GM18511 (cell line): ENCODE measurements around the gene REG4.
"Not testable (repeated sequence)": the region's sequence is repeated elsewhere in the genome, so short reads cannot be mapped to it uniquely, and the experiment has no call there.

Source experiments
- ATAC-seq: cut with Tn5 transposase; IDR thresholded peaks from one replicate; pipeline ENCODE4 v1.9.1; 2021; ENCODE audit warnings: mild to moderate bottlenecking, moderate library complexity; ENCODE audit not compliant: unreplicated experiment

REG4 gene

GRCh38 chr1:119811387-119811786, at the start of gene REG4:
TSS of gene REG4 (minus strand) at chr1:119811460. CDS start at chr1:119808769, 2,691 bp downstream.
- ATAC-seq: no peak

DNA sequence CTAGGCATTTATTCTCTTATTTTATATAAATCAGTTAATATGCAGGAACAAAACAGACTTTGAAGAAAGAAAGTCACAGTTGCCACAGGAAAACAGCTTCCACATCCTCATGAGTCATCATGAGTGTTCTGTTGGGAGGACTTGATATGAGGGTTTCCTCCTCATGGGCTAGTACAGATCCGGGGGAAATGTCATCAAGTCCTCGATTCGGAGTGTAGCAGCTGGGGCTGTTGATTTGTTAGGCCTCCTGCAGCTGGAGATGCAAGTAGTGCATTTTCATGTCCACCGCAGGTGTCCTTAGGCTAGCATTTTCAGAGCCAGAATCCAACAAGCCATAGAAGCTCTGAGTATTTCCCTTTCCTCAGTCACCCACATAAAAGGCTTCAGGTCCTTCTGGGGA, 48.4 kb upstream of the REG4 start:
- no peak for ATAC-seq

GRCh38 chr1:119858556-119859214, 47.4 kb upstream of the REG4 start:
- not testable (repeated sequence) for ATAC-seq

DNA sequence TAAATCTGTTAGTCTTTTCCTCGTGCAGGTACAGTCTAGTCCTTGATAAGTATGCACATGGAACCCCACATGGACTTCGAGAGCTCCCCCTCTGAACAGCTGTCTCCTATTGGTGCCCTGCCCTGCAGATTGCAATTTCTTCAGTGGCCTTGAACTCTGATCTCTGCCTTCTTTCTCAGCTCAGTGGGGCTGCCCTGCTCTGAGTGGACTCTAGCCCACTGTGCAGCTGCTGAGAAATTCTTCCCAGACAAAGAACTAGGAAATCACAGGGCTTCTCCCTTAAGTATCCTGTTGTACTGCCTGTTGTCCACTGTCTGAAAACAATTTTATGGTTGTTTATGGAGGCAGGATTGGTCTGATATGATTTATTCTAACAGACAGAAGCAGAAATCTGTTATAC, 46.9 kb upstream of the REG4 start:
- ATAC-seq: no peak

- no peak for ATAC-seq
These were observed 41.9 kb upstream of the REG4 start for GRCh38 chr1:119853155-119853554.

- ATAC-seq: not testable (repeated sequence)
These were observed 32.9 kb upstream of the REG4 start for GRCh38 chr1:119844206-119844605.

- ATAC-seq: no peak
These were observed 30.0 kb upstream of the REG4 start for GRCh38 chr1:119841306-119841705.

GRCh38 chr1:119840745-119841144, 29.5 kb upstream of the REG4 start:
- ATAC-seq: no peak

DNA sequence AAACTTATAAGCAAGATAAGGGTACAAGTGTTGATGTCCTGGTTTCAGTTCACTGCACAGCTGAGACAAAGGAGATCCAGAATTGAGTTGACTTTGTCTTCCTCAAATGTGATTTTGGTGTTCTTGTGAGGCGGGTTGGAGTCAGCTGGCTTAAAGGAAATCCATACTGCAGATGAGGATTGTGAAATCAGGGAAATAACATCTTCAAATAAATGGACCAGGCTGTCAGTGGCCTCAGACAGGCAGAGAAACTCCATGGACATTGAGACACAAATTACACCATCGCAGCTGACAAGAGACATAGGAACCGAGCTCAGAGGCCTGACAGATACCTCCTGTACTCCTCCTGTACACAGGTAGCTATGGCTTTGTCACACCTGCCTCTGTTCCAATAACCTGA, 27.0 kb upstream of the REG4 start:
- ATAC-seq: no peak

- no peak for ATAC-seq
These were observed 23.7 kb upstream of the REG4 start for GRCh38 chr1:119834990-119835389.

DNA sequence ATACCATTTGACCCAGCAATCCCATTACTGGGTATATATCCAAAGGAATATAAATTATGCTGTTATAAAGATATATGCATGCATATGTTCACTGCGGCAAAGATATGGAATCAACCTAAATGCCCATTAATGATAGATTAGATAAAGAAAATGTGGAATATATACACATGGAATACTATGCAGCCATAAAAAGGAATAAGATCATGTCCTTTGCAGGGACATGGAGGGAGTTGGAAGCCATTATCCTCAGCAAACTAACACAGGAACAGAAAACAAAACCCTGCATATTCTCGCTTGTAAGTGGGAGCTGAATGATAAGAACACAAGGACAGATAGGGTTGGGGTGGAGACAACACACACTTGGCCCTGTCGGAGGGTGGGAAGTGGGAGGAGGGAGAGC, 19.8 kb upstream of the REG4 start:
- no peak for ATAC-seq

DNA sequence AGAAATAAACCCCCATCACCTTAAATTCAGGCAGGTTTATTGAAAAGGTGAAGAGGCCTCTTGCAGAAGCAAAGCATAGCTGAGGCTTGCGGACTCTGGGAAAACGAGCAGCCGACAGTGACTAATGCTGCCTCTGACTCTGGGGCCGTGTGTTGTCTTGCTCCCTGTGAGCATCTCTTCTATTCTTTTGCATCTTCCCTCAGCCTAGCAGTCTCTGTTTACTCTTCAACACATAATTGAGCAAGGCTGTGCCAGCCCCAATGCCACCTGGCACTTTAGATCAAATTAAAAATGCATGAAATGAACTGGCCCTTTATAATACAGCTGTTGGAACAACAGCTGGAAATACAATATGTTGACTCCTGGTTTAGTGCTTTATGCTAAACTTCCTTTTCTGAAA, 18.4 kb upstream of the REG4 start:
- no peak for ATAC-seq

DNA sequence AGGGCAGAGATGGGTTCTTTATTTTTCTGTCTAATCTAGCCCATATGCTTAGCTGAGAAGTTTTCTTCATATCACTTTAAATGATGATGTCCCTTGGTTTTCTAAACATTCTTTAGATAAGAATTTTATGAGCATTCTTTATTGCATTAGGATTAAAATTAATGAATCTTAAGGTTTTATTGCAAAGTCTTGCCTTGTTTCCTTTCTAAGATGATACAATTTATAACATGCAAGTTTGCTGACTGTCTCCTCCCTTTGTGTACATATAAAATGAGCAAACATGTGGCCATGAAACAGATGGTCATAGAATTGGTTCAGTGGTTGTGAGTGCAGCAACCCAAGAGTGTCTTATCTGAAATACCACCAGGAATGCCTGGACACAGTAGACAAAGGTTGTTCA, 17.7 kb upstream of the REG4 start:
- ATAC-seq: not testable (repeated sequence)

DNA sequence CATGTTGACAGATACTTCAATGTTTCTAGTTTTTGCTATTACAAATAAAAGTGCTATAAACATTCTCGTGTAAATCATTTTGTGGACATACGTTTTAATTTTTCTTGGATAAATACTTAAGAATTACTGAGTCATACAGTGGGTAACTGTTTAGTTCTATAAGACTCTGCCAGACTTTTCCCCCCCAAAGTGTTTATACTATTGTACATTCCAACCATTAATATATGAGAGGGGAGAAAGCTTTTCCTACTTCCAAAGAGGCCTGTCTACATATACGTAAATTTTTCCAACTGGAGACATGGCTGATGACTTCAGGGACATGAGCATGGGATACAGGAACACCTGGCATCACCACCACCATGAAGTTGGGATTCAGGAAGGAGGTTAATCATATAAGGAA, 17.0 kb upstream of the REG4 start:
- no peak for ATAC-seq

GRCh38 chr1:119827010-119827409, 15.8 kb upstream of the REG4 start:
- no peak for ATAC-seq

DNA sequence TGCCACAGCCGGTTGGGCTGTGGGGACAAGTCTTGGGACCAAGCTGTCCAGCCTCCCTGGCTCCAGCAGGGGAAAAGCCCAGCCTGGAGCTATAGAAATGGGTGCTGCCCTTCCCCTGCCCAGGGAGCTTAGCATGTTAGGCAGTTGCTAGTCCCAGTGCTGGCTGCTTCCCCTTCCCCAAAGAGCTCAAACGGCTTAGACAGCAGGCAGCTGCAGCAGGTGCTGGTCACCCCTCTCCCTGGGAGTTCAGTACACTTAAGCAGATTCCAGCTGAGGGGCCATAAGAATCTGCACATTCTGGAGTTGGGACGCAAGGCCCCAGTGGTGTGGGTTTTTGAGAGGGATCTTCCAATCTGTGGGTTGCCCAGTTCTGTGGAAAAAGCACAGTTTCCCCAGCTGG, 11.1 kb upstream of the REG4 start:
- no peak for ATAC-seq

DNA sequence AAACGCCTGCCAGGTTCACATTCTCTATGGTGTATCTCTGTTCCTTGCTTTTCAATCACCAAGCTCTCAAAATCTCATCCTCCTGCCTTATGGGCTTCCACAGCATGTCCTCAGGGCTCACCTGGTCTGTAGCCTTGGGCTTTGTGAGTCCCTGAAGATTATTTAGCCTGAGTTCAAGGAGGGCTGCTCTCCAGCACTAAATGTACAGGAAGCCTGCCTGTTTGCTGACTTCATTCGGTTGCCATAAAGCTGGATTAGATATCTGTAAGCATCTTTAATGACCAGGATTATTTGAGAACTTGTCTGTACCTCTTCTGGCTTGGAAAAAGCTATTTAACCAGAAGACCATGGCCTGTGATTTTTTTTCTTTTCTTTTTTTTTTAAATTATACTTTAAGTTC, 6.9 kb upstream of the REG4 start:
- ATAC-seq: no peak

DNA sequence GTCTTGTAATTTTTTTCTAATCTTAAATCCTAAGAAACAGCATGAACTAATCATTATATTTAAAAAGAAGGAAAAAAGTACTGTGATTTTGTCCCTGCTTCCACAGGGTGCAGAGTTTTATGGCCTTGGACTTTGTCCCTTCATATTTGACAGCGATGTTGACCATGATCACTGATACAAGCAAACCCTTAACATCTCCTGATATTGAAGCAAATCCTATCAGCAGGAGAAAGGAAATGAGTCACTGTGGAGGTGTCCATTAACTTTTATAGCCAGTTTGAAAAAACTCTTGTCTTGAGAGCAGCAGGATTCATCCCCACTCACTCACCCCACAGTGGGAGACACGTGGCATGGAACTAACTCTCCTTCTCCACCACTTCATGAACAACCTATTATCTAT, 5.1 kb upstream of the REG4 start:
- no peak for ATAC-seq

GRCh38 chr1:119815928-119816327, 4.7 kb upstream of the REG4 start:
- ATAC-seq: no peak

- no peak for ATAC-seq
These were observed 4.1 kb upstream of the REG4 start for GRCh38 chr1:119815361-119815760.

GRCh38 chr1:119814288-119814687, 3.0 kb upstream of the REG4 start:
- ATAC-seq: no peak

DNA sequence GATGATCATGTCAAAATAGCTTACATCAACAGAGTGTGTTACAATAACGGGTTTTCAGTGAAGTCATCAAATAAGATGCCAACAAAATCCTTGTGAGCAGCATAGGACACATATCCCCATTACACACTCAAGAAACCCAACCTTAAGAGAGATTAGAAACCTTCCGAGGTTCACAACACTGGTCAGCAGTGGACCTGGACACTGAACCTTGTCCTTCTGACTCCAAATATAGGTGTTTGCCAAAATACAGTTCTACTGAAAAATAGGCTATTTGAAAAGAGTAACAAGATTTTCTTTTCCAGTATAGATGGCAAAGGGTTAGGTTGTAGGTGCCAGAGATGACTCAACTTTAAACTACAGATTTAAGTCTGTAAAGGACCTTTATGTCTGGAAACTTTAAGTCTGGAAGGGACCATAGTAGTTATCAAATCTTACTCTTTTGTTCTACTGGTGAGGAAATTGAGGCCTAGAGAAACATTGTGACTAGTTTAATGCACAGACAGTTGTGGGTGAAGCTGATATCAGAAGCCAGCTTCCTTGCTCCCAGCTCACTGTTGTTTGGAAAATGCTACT, 811 bp upstream of the REG4 start:
- ATAC-seq: no peak

DNA sequence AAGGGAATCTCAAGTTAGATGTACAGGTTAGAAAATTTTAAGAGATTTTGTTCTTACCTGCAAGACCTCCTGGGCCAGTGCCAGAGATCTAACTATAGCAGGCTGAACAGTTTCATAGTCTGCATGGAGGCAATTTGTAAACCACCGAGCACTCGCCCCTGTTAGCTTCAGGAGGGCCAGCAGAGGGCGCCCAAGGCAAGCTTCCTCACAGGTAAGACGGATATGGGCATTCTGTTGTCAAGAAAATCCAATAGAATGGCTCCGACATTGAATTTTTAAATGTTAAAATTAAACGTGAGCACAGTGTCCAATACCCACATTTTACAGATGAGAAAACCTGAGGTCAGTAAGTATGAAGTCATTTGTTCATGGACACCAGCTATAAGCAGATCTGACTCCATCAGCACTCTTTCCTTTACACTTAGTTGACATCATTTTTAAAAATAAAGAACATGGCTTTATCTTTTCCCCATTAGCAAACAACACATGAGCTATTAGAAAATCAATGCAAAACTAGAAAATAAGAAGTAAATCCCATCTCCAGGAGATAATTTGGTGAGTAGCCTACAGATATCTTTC, 2.2 kb downstream of the REG4 start:
- ATAC-seq: peak; percentile 96
